ENCODE results near the gene S100A6. TPM values are rescaled to one million over a fixed set of nuclear protein-coding genes. Genes with fewer than 3 reads are reported as not detected.

S100A6 gene
- total RNA-seq, 1 donor from 2014 or later: 1.1 TPM

DNA sequence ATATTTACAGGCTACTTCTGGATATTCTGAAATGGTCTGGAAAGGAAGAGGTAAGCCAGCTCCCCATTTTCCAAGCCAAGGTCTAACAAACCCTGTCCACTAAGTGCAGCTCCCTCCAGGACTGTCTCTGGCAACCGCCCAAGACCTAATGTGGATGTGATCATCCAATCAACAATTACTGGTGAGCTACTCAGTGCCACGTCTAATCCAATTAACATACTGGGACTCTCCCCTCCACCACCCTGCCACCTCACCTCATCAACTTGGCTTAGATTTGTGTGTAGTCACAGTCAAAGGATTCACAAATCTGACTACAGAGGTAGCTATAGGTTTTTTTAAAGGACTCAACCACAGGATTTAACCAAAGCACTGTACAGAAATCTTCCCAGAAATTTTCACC is 49.9 kb downstream of the S100A6 start:
- H3K4me3 Mint-ChIP-seq (ENCODE audit: unreplicated experiment): no peak overlapping the region
- H3K27ac Mint-ChIP-seq (ENCODE audit: unreplicated experiment): no peak overlapping the region
- TF ChIP-seq, protein P1, sequence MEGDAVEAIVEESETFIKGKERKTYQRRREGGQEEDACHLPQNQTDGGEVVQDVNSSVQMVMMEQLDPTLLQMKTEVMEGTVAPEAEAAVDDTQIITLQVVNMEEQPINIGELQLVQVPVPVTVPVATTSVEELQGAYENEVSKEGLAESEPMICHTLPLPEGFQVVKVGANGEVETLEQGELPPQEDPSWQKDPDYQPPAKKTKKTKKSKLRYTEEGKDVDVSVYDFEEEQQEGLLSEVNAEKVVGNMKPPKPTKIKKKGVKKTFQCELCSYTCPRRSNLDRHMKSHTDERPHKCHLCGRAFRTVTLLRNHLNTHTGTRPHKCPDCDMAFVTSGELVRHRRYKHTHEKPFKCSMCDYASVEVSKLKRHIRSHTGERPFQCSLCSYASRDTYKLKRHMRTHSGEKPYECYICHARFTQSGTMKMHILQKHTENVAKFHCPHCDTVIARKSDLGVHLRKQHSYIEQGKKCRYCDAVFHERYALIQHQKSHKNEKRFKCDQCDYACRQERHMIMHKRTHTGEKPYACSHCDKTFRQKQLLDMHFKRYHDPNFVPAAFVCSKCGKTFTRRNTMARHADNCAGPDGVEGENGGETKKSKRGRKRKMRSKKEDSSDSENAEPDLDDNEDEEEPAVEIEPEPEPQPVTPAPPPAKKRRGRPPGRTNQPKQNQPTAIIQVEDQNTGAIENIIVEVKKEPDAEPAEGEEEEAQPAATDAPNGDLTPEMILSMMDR (IDR thresholded peaks at IDR 0.05): no peak
- H3K36me3 Mint-ChIP-seq (ENCODE audit: unreplicated experiment): no peaks in the 10 kb centered on the region
- no peaks in the 10 kb centered on the region for H3K4me1 Mint-ChIP-seq (ENCODE audit: unreplicated experiment)
- no peak for DNase-seq (ENCODE audit: extremely low spot score, unreplicated experiment)
- H3K27me3 Mint-ChIP-seq (ENCODE audit: unreplicated experiment): peaks cover 61% of the 10 kb centered on the region
- no peaks in the 10 kb centered on the region for H3K9me3 Mint-ChIP-seq (ENCODE audit: unreplicated experiment)

Other genes with a start within 250 kb of the S100A6 start
- not detected in 2 replicates for gene PGLYRP3, start 223.0 kb downstream of the S100A6 start, total RNA-seq
- gene PGLYRP4, start 187.2 kb downstream of the S100A6 start, total RNA-seq: not detected in 2 replicates
- gene S100A9, start 178.1 kb downstream of the S100A6 start, total RNA-seq: not detected in 2 replicates
- gene S100A12, start 160.4 kb downstream of the S100A6 start, total RNA-seq: not detected in 2 replicates
- not detected in 2 replicates for gene S100A8, start 144.9 kb downstream of the S100A6 start, total RNA-seq
- gene S100A7A, start 119.5 kb downstream of the S100A6 start, total RNA-seq: not detected in 2 replicates
- not detected in 2 replicates for gene S100A7, start 75.3 kb downstream of the S100A6 start, total RNA-seq
- 1.0 TPM in 1 of 2 replicates, not detected in the other for gene S100A5, start 4.9 kb upstream of the S100A6 start, total RNA-seq
- gene S100A4, start 9.8 kb upstream of the S100A6 start, total RNA-seq: 337 and 353 TPM in 2 replicates
- 5.7 and 7.5 TPM in 2 replicates for gene S100A3, start 13.3 kb upstream of the S100A6 start, total RNA-seq
- gene S100A2, start 29.9 kb upstream of the S100A6 start, total RNA-seq: 8.9 and 11.7 TPM in 2 replicates
- 134 and 143 TPM in 2 replicates for gene S100A16, start 77.1 kb upstream of the S100A6 start, total RNA-seq
- not detected in 2 replicates for gene S100A14, start 80.3 kb upstream of the S100A6 start, total RNA-seq
- 126 and 128 TPM in 2 replicates for gene S100A13, start 91.5 kb upstream of the S100A6 start, total RNA-seq
- gene S100A1, start 92.4 kb upstream of the S100A6 start, total RNA-seq: 1.1 TPM in 1 of 2 replicates, not detected in the other
- 74.3 and 75.2 TPM in 2 replicates for gene CHTOP, start 98.1 kb upstream of the S100A6 start, total RNA-seq
- gene SNAPIN, start 122.7 kb upstream of the S100A6 start, total RNA-seq: 39.7 and 46.3 TPM in 2 replicates
- 151 and 157 TPM in 2 replicates for gene ILF2, start 135.0 kb upstream of the S100A6 start, total RNA-seq
- gene NPR1, start 142.7 kb upstream of the S100A6 start, total RNA-seq: 0.16 TPM in 1 of 2 replicates, not detected in the other
- gene INTS3, start 192.1 kb upstream of the S100A6 start, total RNA-seq: 62.7 and 65.9 TPM in 2 replicates
- gene SLC27A3, start 239.4 kb upstream of the S100A6 start, total RNA-seq: 9.9 and 11.9 TPM in 2 replicates

Measured in osteocyte (in vitro differentiated cells).